Limb (tissue), 2 donors: Measurements from ENCODE around the gene DDB1.

ENCODE experiments used
- DNase-seq, 2 donors: peaks; one replicate each; pipeline ENCODE4 v3.0.0-alpha.2; 2016; ENCODE audit errors: extremely low spot score in 2 of 2

Gene DDB1

GRCh38 chr11:61336171-61336935 is 3.4 kb upstream of the DDB1 start:
- peak; percentile 67 to 87 for DNase-seq

GRCh38 chr11:61335355-61335710 is 2.4 kb upstream of the DDB1 start:
- DNase-seq = no peak

- DNase-seq = no peak
Observed at GRCh38 chr11:61334434-61335354, 1.8 kb upstream of the DDB1 start.

GRCh38 chr11:61333550-61334433 is 887 bp upstream of the DDB1 start:
- no peak for DNase-seq

- DNase-seq = peak in 1 of 2 donors; percentile 47
Observed at GRCh38 chr11:61332281-61332796, 566 bp downstream of the DDB1 start.

- DNase-seq = no peak
Observed at GRCh38 chr11:61331651-61332050, 1.3 kb downstream of the DDB1 start.

- no peak for DNase-seq
Observed at GRCh38 chr11:61329871-61330270, 3.0 kb downstream of the DDB1 start.

- no peak for DNase-seq
Observed at GRCh38 chr11:61328351-61328750, 4.6 kb downstream of the DDB1 start.

- DNase-seq = no peak
Observed at GRCh38 chr11:61327669-61328071, 5.2 kb downstream of the DDB1 start.

- DNase-seq = no peak
Observed at GRCh38 chr11:61325649-61326414, 7.1 kb downstream of the DDB1 start.

- no peak for DNase-seq
Observed at GRCh38 chr11:61315260-61315659, 17.6 kb downstream of the DDB1 start.

GRCh38 chr11:61310749-61311148 is 22.2 kb downstream of the DDB1 start:
- no peak for DNase-seq

- no peak for DNase-seq
Observed at GRCh38 chr11:61309739-61310138, 23.2 kb downstream of the DDB1 start.

- no peak for DNase-seq
Observed at GRCh38 chr11:61309141-61309540, 23.8 kb downstream of the DDB1 start.

- no peak for DNase-seq
Observed at GRCh38 chr11:61307354-61307753, 25.6 kb downstream of the DDB1 start.

- no peak for DNase-seq
Observed at GRCh38 chr11:61306221-61306620, 26.7 kb downstream of the DDB1 start.

GRCh38 chr11:61305417-61305816 is 27.5 kb downstream of the DDB1 start:
- DNase-seq = no peak

- DNase-seq = no peak
Observed at GRCh38 chr11:61303725-61304124, 29.2 kb downstream of the DDB1 start.

GRCh38 chr11:61302550-61302949 is 30.4 kb downstream of the DDB1 start:
- no peak for DNase-seq

- DNase-seq = no peak
Observed at GRCh38 chr11:61298663-61299244, 34.2 kb downstream of the DDB1 start.
